Brain microvascular endothelial cell (primary cell): ENCODE measurements around the gene WSCD1.

Source experiments
- DNase-seq: peaks from one replicate; pipeline ENCODE4 v3.0.0-alpha.2; 2020
- H3K27ac ChIP-seq: fragments of 250-450 bp; sonication (Bioruptor Pico); 2 replicates; pipeline ENCODE4 v1.5.1; 2020; ENCODE audit warnings: mild to moderate bottlenecking, moderate library complexity
- H3K27me3 ChIP-seq: fragments of 250-450 bp; sonication (Bioruptor Pico); replicated peaks from 2 replicates; pipeline ENCODE4 v1.5.1; 2020; ENCODE audit warnings: mild to moderate bottlenecking
- H3K36me3 ChIP-seq: fragments of 250-450 bp; sonication (Bioruptor Pico); replicated peaks from 2 replicates; pipeline ENCODE4 v1.5.1; 2020; ENCODE audit warnings: mild to moderate bottlenecking
- H3K4me3 ChIP-seq: 2 replicates; pipeline ENCODE4 v1.5.1; 2011; ENCODE audit warnings: low read depth, mild to moderate bottlenecking, control low read depth, low read length, moderate library complexity
- CTCF ChIP-seq: IDR thresholded peaks from 2 replicates; pipeline ENCODE4 v1.5.1; 2011; ENCODE audit warnings: low read depth, mild to moderate bottlenecking, moderate library complexity, low read length, control low read depth, inconsistent platforms; ENCODE audit errors: missing control alignments
- in situ Hi-C: cut with HindIII; loops from 2 replicates; pipeline ENCODE4 v1.10.0; 2017; ENCODE audit warnings: low sequenced_read_pairs, low pct_ligation_motif_present

WSCD1 gene

GRCh38 chr17:6160911-6161855 is 91.0 kb downstream of the WSCD1 start:
- no peaks in the 10 kb centered on the region for H3K36me3 ChIP-seq
- no peaks in the 10 kb centered on the region for H3K27me3 ChIP-seq
- no peak for TF ChIP-seq CTCF
- H3K4me3 ChIP-seq = no peak overlapping the region
- in situ Hi-C loops = no loop called here
- no peak overlapping the region for H3K27ac ChIP-seq
- no peak for DNase-seq

GRCh38 chr17:6162216-6162615 is 92.0 kb downstream of the WSCD1 start:
- DNase-seq = no peak
- H3K27ac ChIP-seq = no peak overlapping the region
- in situ Hi-C loops = no loop called here
- H3K4me3 ChIP-seq = no peak overlapping the region
- no peak for TF ChIP-seq CTCF
- H3K27me3 ChIP-seq = no peaks in the 10 kb centered on the region
- no peaks in the 10 kb centered on the region for H3K36me3 ChIP-seq

GRCh38 chr17:6162892-6163291 is 92.7 kb downstream of the WSCD1 start:
- in situ Hi-C loops = no loop called here

GRCh38 chr17:6163612-6164333 is 93.6 kb downstream of the WSCD1 start:
- TF ChIP-seq CTCF = no peak
- Histone ChIP-seq H3K36me3 (no peaks in the 10 kb centered on the region), H3K27ac (no peak overlapping the region), H3K27me3 (no peaks in the 10 kb centered on the region), H3K4me3 (no peak overlapping the region)
- in situ Hi-C loops = no loop called here
- no peak for DNase-seq

More at GRCh38 chr17:6162892-6163291, 92.7 kb downstream of the WSCD1 start:
- Histone ChIP-seq H3K27ac (no peak overlapping the region), H3K36me3 (no peaks in the 10 kb centered on the region), H3K4me3 (no peak overlapping the region), H3K27me3 (no peaks in the 10 kb centered on the region)
- no peak for TF ChIP-seq CTCF
- no peak for DNase-seq

GRCh38 chr17:6164996-6165395 is 94.8 kb downstream of the WSCD1 start:
- in situ Hi-C loops = no loop called here
- no peak overlapping the region for H3K27ac ChIP-seq
- H3K4me3 ChIP-seq = no peak overlapping the region
- no peaks in the 10 kb centered on the region for H3K36me3 ChIP-seq
- no peaks in the 10 kb centered on the region for H3K27me3 ChIP-seq
- no peak for TF ChIP-seq CTCF
- no peak for DNase-seq
